MM.1S (cell line): ENCODE measurements around the gene HTR1D.

Source experiments
- DNase-seq: peaks from one replicate; pipeline ENCODE4 v3.0.0-alpha.2; 2015
- H2AFZ ChIP-seq: fragments of 300-600 bp; sonication (generic); 2 replicates; pipeline ENCODE4 v1.6.0; 2016; ENCODE audit warnings: antibody characterized with exemption, low read length
- H3F3A ChIP-seq: fragments of 300-600 bp; sonication (generic); 2 replicates; pipeline ENCODE4 v1.6.1; 2016; ENCODE audit warnings: mild to moderate bottlenecking, antibody characterized with exemption, low read length, moderate library complexity, mixed read lengths; ENCODE audit not compliant: insufficient read depth
- H3K27ac ChIP-seq: fragments of 300-600 bp; sonication (generic); 2 replicates; pipeline ENCODE4 v1.5.1; 2016; ENCODE audit warnings: mild to moderate bottlenecking, low read length
- H3K27me3 ChIP-seq: fragments of 300-600 bp; sonication (generic); replicated peaks from 2 replicates; pipeline ENCODE4 v1.6.0; 2016; ENCODE audit warnings: low read length; ENCODE audit not compliant: insufficient read depth
- H3K36me3 ChIP-seq: fragments of 300-600 bp; sonication (generic); replicated peaks from 2 replicates; pipeline ENCODE4 v1.6.1; 2016; ENCODE audit warnings: mild to moderate bottlenecking, low read length, mixed read lengths; ENCODE audit not compliant: insufficient read depth
- H3K4me1 ChIP-seq: fragments of 300-600 bp; sonication (generic); 2 replicates; pipeline ENCODE4 v1.6.1; 2016; ENCODE audit warnings: low read length, mixed read lengths
- H3K4me2 ChIP-seq: fragments of 300-600 bp; sonication (generic); 2 replicates; pipeline ENCODE4 v1.6.0; 2016; ENCODE audit warnings: low read depth, low read length
- H3K4me3 ChIP-seq: fragments of 300-600 bp; sonication (generic); 2 replicates; pipeline ENCODE4 v1.5.1; 2016; ENCODE audit warnings: low read length, mixed read lengths
- H3K79me2 ChIP-seq: fragments of 300-600 bp; sonication (generic); 2 replicates; pipeline ENCODE4 v1.6.1; 2016; ENCODE audit warnings: mixed run types, low read length, mixed read lengths
- H3K9ac ChIP-seq: fragments of 300-600 bp; sonication (generic); 2 replicates; pipeline ENCODE4 v1.6.1; 2016; ENCODE audit warnings: low read length, mixed read lengths
- H3K9me2 ChIP-seq: fragments of 300-600 bp; sonication (generic); replicated peaks from 2 replicates; pipeline ENCODE4 v1.6.1; 2016; ENCODE audit warnings: mild to moderate bottlenecking, low read length, mixed read lengths; ENCODE audit not compliant: insufficient read depth
- H3K9me3 ChIP-seq: fragments of 300-600 bp; sonication (generic); replicated peaks from 2 replicates; pipeline ENCODE4 v1.6.1; 2016; ENCODE audit warnings: mild to moderate bottlenecking, low read length, mixed read lengths; ENCODE audit not compliant: insufficient read depth
- H4K20me1 ChIP-seq: fragments of 300-600 bp; sonication (generic); 2 replicates; pipeline ENCODE4 v1.6.1; 2016; ENCODE audit warnings: mild to moderate bottlenecking, low read length, moderate library complexity, mixed read lengths; ENCODE audit not compliant: insufficient read depth
- EZH2 ChIP-seq: fragments of 300-600 bp; sonication (generic); optimal IDR thresholded peaks from 2 replicates; pipeline ENCODE3; 2017; ENCODE audit warnings: low read depth, mild to moderate bottlenecking, antibody characterized with exemption, low read length, mixed read lengths
- EZH2phosphoT487 ChIP-seq: fragments of 300-600 bp; sonication (generic); IDR thresholded peaks from 2 replicates; pipeline ENCODE4 v1.6.1; 2018; ENCODE audit warnings: antibody characterized with exemption, low read length
- TF ChIP-seq, protein P1 (sequence below): fragments of 300-600 bp; sonication (generic); IDR thresholded peaks from 2 replicates; pipeline ENCODE4 v1.5.1; 2016; ENCODE audit warnings: antibody characterized with exemption, low read length, mixed read lengths

HTR1D gene

DNA sequence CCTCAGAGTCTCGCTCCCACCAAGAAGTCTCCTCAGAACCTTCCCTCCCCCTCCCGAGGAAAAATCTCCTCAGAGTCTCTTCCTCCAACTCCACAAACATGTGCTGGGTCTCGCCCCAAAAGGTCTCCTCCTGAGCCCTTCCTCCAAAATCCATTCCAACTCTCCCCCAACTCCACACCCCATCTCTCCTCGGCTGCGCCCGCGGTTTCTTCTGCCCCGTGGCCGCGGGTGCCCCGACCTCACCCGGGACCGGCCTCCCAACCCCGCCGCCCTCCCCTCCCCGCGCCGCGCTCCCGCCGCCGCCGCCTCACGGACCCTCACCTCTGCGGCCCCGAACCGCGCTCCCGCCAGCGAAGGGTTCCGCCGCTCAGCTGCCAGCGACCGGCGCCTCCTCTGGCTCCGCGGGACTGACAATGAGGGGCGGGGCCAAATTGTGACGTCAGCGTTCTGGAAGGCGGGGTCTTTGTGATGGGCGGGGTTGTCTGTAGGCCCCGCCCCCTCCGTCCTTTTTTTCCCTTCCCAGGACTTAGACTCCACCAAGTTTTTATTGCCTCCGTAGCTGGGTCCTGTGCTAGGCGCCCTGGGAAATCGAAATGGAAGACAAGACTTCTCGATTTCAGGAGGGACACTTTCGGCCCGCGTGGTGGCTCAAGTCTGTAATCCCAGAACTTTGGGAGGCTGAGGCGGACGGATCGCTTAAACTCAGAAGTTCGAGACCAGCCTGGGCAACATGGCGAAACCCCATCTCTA is 48.7 kb downstream of the HTR1D start, which contains the start of gene LUZP1:
LUZP1 (minus strand) TSS at position 412 of the 750 bp plus-strand sequence.
- no peak for TF ChIP-seq EZH2
- TF ChIP-seq, protein P1, sequence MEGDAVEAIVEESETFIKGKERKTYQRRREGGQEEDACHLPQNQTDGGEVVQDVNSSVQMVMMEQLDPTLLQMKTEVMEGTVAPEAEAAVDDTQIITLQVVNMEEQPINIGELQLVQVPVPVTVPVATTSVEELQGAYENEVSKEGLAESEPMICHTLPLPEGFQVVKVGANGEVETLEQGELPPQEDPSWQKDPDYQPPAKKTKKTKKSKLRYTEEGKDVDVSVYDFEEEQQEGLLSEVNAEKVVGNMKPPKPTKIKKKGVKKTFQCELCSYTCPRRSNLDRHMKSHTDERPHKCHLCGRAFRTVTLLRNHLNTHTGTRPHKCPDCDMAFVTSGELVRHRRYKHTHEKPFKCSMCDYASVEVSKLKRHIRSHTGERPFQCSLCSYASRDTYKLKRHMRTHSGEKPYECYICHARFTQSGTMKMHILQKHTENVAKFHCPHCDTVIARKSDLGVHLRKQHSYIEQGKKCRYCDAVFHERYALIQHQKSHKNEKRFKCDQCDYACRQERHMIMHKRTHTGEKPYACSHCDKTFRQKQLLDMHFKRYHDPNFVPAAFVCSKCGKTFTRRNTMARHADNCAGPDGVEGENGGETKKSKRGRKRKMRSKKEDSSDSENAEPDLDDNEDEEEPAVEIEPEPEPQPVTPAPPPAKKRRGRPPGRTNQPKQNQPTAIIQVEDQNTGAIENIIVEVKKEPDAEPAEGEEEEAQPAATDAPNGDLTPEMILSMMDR: no peak
- no peak for TF ChIP-seq EZH2phosphoT487
- Histone ChIP-seq H2AFZ (peak within 1 kb of the TSS; percentile 91), H3F3A (no peaks in the 10 kb centered on the region), H3K9ac (peak within 1 kb of the TSS; percentile 65; the same call in 1 of the 2 replicates), H3K4me1 (no peaks in the 10 kb centered on the region), H3K9me3 (no peaks in the 10 kb centered on the region), H3K79me2 (peaks cover 16% of the 10 kb centered on the region), H3K9me2 (no peaks in the 10 kb centered on the region), H4K20me1 (no peaks in the 10 kb centered on the region), H3K4me3 (peak within 1 kb of the TSS; percentile 92), H3K27me3 (no peaks in the 10 kb centered on the region), H3K36me3 (no peaks in the 10 kb centered on the region), H3K27ac (no peak within 1 kb of the TSS), H3K4me2 (peak within 1 kb of the TSS; percentile 91)
- peak; percentile 75 for DNase-seq

DNA sequence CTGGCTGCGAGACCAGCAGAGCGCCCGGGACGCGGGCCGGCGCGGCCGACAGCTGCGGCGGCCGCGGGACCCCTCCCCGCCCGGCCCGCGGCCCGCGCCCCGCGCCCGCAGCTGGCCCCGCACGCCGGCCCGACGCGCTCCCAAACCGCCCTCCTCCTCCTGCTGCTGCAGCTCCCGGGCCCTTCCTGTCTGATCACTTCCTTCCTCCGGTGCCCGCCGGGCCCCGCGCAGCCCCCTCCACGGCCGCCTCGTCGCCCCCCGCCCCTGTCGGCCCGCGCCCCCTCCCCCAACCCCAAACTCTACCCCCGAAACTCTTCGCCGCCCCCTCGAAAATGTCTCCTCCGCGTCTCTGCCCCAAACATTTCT is 49.2 kb downstream of the HTR1D start:
- no peaks in the 10 kb centered on the region for H3K9me2 ChIP-seq
- H2AFZ ChIP-seq: peak overlapping the region; percentile 91
- peak overlapping the region; percentile 92 for H3K4me3 ChIP-seq
- peak; percentile 21 for DNase-seq
- peak overlapping the region; percentile 65; the same call in 1 of the 2 replicates for H3K9ac ChIP-seq
- peaks cover 18% of the 10 kb centered on the region for H3K79me2 ChIP-seq
- H4K20me1 ChIP-seq: no peaks in the 10 kb centered on the region
- peak overlapping the region; percentile 68; the same call in 1 of the 2 replicates for H3K4me2 ChIP-seq
- no peaks in the 10 kb centered on the region for H3F3A ChIP-seq
- no peaks in the 10 kb centered on the region for H3K4me1 ChIP-seq
- no peaks in the 10 kb centered on the region for H3K36me3 ChIP-seq
- TF ChIP-seq, protein P1: no peak
- TF ChIP-seq EZH2: no peak
- TF ChIP-seq EZH2phosphoT487: no peak
- no peak overlapping the region for H3K27ac ChIP-seq
- no peaks in the 10 kb centered on the region for H3K27me3 ChIP-seq
- no peaks in the 10 kb centered on the region for H3K9me3 ChIP-seq

DNA sequence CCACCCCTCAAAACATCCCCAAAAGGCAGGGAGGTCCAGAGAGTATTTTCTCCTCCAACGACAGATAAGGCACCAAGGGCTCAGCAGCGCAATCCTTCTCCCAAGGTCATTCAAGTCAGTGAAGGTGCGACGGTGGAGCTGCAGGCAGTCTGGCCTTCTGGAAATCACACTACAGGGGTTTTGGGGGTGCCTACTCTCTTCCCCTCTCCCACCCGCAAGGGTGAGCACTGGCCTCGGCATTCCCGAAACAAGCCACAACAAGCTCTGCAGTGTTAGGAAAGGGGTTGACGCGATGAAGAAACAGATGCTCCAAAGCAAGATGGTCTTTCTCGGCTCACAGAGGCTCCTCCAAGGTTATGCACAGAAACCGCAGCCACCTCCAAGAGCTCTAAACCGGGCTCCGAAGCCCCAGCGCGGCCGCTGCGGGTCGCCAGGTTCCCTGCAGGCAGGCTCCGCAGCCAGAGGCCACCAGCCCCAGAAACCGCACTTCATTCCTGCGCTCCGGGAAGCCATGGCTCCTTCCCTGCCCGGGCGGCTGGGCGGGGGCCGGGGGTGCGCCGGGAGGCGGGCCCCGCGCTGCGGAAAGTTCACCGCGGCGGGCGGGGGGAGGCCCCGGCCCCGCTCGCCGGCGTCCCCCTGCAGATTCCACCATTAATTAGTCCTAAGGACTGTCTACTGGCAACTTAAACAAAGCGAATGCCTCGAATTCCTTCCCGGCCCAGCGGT is 49.8 kb downstream of the HTR1D start:
- Histone ChIP-seq H3K4me3 (peak overlapping the region; percentile 92), H3K9ac (peak overlapping the region; percentile 31; the same call in 1 of the 2 replicates), H3K27me3 (no peaks in the 10 kb centered on the region), H3K4me1 (no peaks in the 10 kb centered on the region), H3K4me2 (peak overlapping the region; percentile 91), H3K79me2 (peaks cover 18% of the 10 kb centered on the region), H3K27ac (no peak overlapping the region), H3F3A (no peaks in the 10 kb centered on the region), H3K9me3 (no peaks in the 10 kb centered on the region), H2AFZ (peak overlapping the region; percentile 80; the same call in 1 of the 2 replicates), H3K36me3 (no peaks in the 10 kb centered on the region), H4K20me1 (no peaks in the 10 kb centered on the region), H3K9me2 (no peaks in the 10 kb centered on the region)
- TF ChIP-seq, protein P1: no peak
- TF ChIP-seq EZH2phosphoT487 (no peak), EZH2 (no peak)
- no peak for DNase-seq
